AG04449 (cell line): ENCODE results near the gene MGME1.
A peak's percentile ranks its signal among the peaks of the same experiment; 100 is the strongest.

Source experiments
- CTCF ChIA-PET: fragments of 350-600 bp; formaldehyde crosslinking; extraction: SDS; loops from one replicate; lab custom pipeline; 2021; ENCODE audit warnings: antibody characterized with exemption; lab: Yijun Ruan, JAX
- POLR2A ChIA-PET: fragments of 400-600, 350-600 bp; formaldehyde crosslinking; extraction: SDS; loops from one replicate; lab custom pipeline; 2020; ENCODE audit warnings: antibody characterized with exemption, inconsistent platforms; lab: Yijun Ruan, JAX
- DNase-seq: peaks from one replicate; pipeline ENCODE4 v3.0.0-alpha.2; 2010; ENCODE audit warnings: low read depth, low spot score
- H3K4me3 ChIP-seq: 2 replicates; pipeline ENCODE4 v1.5.1; 2011; ENCODE audit warnings: low read depth, mild to moderate bottlenecking, control low read depth, low read length
- CTCF ChIP-seq: IDR thresholded peaks from one replicate; pipeline ENCODE4 v1.5.1; 2011; ENCODE audit warnings: mild to moderate bottlenecking, moderate library complexity, low read length, control low read depth, inconsistent platforms; ENCODE audit not compliant: insufficient read depth; ENCODE audit errors: missing control alignments

The MGME1 gene

DNA sequence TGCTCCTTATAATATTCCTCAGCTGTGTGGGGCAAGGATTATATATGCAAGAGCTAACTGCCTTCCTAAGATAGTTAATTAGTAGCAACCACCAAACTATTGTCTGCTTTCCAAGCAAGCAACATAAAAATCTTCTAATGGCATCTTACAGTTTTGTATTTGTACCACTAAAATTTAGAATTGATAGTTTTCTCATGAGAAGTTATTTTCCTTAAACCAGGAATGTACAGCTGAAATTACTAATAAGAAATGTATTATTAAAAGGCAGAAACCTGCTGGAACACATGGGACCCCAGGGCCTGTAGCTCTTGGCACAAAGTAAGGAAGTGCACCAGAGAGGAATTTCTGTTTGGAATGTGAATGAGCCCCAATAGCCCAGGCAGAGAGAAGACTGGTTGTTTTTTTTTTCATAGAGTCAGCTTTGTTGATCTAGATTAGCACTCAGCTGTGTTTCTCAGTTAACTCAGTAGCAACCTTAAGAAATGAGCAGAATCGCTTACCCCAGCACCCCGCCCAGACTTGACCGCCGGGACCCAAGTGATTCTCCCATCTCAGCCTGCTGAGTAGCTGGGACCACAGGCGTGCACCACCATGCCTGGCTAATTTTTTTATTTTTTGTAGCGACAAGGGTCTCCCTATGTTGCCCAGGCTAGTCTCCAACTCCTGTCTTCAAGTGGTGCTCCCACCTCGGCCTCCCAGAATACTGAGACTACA lies 2.6 kb downstream of the MGME1 start:
- peak; percentile 72 for DNase-seq
- CTCF ChIA-PET = interaction anchor here (1.2 to 2.2 kb wide), 4 partner anchors 12 to 468 kb away, joined by 4 to 7 read pairs (median 6); no protein-coding TSS in a partner anchor
- POLR2A ChIA-PET = interaction anchor here (0.6 kb wide), 1 partner anchor 24 kb away, joined by 5 read pairs; no protein-coding TSS in a partner anchor
- peak overlapping the region; percentile 37 for H3K4me3 ChIP-seq
- no peak for TF ChIP-seq CTCF

DNA sequence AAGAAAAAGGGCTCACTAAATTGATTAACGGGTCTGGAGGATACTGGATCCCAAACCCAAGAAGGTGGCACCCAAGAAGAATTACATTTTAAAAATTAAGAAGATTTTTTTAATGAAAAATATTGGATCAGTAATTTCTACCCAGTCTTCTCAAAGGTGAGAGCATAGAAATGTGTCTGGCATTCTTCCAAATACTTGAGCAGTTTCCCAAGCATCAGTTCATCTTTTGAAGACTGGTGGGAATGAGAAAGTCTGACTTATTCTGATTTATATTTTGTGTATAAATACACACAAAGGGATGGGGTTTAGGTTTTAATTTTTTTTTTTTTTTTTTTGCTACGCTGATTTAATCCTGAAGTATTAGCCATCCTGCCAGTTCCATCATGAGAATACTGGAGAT lies 3.3 kb downstream of the MGME1 start:
- H3K4me3 ChIP-seq = peak overlapping the region; percentile 37
- TF ChIP-seq CTCF = no peak
- ChIA-PET CTCF (no interaction called here), POLR2A (interaction anchor here (0.6 kb wide), 1 partner anchor 23 kb away, joined by 5 read pairs; no protein-coding TSS in a partner anchor)
- no peak for DNase-seq

DNA sequence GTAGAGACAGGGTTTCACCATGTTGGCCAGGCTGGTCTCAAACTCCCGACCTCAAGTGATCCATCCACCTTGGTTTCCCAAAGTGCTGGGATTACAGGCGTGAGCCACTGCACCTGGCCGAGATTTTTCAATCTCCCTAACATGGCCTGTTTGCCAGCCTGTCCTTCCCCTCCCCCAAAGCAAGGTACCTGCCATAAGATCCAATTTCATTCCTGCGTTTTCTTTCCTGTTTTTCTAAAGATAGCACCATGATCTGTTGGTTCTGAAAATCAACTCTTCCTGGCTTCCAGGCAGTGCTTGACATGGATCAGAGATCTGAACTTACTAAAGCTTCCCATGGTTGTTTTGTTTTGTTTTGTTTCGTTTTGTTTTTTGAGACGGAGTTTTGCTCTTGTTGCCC lies 7.5 kb downstream of the MGME1 start:
- POLR2A ChIA-PET = no interaction called here
- CTCF ChIA-PET = interaction anchor here (1.4 kb wide), 1 partner anchor 19 kb away, joined by 4 read pairs; no protein-coding TSS in a partner anchor
- DNase-seq = no peak
- no peak overlapping the region for H3K4me3 ChIP-seq
- no peak for TF ChIP-seq CTCF

DNA sequence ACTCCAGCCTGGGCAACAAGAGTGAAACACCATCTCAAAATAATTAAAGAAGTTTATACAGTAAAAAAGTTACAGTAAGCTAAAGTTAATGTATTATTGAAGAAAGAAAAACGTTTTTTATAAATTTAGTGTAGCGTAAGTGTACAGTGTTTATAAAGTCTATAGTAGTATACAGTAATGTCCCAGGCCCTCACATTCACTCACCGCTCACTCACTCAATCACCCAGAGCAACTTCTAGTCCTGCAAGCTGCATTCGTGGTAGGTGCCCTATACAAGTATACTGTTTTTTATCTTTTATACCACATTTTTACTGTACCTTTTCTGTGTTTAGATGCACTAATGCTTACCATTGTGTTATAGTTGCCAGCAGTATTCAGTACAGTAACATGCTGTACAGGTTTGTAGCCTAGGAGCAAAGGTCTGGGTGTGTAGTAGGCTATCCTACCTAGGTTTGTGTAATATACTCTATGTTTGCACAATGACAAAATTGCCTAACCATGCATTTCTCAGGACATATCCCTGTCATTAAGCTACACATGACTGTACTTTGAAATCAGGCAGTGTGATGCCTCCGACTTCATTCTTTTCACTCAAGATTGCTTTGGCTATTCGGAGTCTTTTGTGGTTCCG lies 16.7 kb downstream of the MGME1 start:
- POLR2A ChIA-PET = interaction anchor here (0.7 kb wide), 1 partner anchor 45 kb away, joined by 3 read pairs; no protein-coding TSS in a partner anchor

GRCh38 chr20:17987988-17988387 lies 19.2 kb downstream of the MGME1 start:
- no peak for DNase-seq
- H3K4me3 ChIP-seq = no peak overlapping the region
- POLR2A ChIA-PET = no interaction called here
- TF ChIP-seq CTCF = no peak
- CTCF ChIA-PET = interaction anchor here (0.7 to 7.9 kb wide), 3 partner anchors 9 to 483 kb away, joined by 3 to 63 read pairs (median 4); no protein-coding TSS in a partner anchor

More for the DNA sequence above, 16.7 kb downstream of the MGME1 start:
- DNase-seq = no peak
- CTCF ChIA-PET = interaction anchor here (0.9 to 7.9 kb wide), 3 partner anchors 11 to 26 kb away, joined by 3 to 63 read pairs (median 4); no protein-coding TSS in a partner anchor
- TF ChIP-seq CTCF = no peak
- H3K4me3 ChIP-seq = no peak overlapping the region

- POLR2A ChIA-PET = no interaction called here
Observed at GRCh38 chr20:17990278-17990972, 21.6 kb downstream of the MGME1 start.

More at GRCh38 chr20:17990278-17990972, 21.6 kb downstream of the MGME1 start:
- DNase-seq = no peak
- CTCF ChIA-PET = interaction anchor here (0.9 to 1.6 kb wide), 5 partner anchors 8 to 485 kb away, joined by 3 to 4 read pairs (median 3); no protein-coding TSS in a partner anchor
- no peak overlapping the region for H3K4me3 ChIP-seq
- TF ChIP-seq CTCF = no peak
